ENCODE measurements around the gene KRT86. TPM values are rescaled to one million over a fixed set of nuclear protein-coding genes. Genes with fewer than 3 reads are reported as not detected.
A peak's percentile ranks its signal among the peaks of the same experiment; 100 is the strongest.

The KRT86 gene
- total and polyA plus RNA-seq, 2 donors from 2014 or later: 1.3 TPM; not detected in 1

DNA sequence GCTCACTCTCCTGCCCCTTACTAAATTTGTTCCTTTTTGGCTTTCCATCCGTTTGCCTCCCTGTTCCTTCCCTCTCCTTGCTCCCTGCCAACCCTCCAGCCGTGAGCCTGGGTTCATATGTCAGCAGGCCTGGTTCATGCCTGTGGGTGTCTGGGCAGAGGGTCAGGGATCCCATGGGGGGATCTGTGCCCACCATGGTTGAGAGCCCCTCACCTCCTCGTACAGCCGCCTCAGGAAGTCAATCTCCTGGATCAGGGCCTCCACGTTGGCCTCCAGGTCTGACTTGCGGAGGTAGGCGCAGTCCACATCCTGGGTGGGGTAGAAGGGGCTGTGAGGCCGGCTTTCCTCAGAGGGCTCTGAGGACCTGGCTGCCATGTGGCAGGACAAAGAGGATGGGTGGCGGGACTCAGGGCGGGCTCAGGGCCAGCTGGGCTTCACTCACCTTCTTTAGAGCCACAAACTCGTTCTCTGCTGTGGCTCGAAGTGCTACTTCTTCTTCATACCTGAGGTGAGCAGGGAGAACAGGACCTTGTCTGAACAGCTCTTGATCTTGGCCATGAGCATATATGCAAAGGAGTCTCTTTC, 43.1 kb downstream of the KRT86 start:
- no peak overlapping the region for H3K9ac ChIP-seq (ENCODE audit: low read length in 3 of 3)
- TF ChIP-seq, protein P1, sequence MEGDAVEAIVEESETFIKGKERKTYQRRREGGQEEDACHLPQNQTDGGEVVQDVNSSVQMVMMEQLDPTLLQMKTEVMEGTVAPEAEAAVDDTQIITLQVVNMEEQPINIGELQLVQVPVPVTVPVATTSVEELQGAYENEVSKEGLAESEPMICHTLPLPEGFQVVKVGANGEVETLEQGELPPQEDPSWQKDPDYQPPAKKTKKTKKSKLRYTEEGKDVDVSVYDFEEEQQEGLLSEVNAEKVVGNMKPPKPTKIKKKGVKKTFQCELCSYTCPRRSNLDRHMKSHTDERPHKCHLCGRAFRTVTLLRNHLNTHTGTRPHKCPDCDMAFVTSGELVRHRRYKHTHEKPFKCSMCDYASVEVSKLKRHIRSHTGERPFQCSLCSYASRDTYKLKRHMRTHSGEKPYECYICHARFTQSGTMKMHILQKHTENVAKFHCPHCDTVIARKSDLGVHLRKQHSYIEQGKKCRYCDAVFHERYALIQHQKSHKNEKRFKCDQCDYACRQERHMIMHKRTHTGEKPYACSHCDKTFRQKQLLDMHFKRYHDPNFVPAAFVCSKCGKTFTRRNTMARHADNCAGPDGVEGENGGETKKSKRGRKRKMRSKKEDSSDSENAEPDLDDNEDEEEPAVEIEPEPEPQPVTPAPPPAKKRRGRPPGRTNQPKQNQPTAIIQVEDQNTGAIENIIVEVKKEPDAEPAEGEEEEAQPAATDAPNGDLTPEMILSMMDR (IDR thresholded peaks at IDR 0.05; ENCODE audit: borderline replicate concordance, extremely low read depth, insufficient read depth): no peak
- no peaks in the 10 kb centered on the region for H3K27me3 ChIP-seq (ENCODE audit: control insufficient read depth, insufficient read depth, low read length)
- no peaks in the 10 kb centered on the region for H3K36me3 ChIP-seq (ENCODE audit: control insufficient read depth in 2 of 3, insufficient read depth in 3 of 3, low read length in 3 of 3)
- no peak overlapping the region for H3K27ac ChIP-seq (ENCODE audit: low read depth in 2 of 2, low read length in 2 of 2)
- FAIRE-seq (no peak), DNase-seq (peak in 1 of 5 donors; percentile 25)
- no peaks in the 10 kb centered on the region for H3K9me3 ChIP-seq (ENCODE audit: control insufficient read depth in 2 of 3, insufficient read depth in 1 of 3, low read length in 3 of 3)
- H3K4me3 ChIP-seq (ENCODE audit: low read length in 3 of 3): no peak overlapping the region
- no peaks in the 10 kb centered on the region for H3K4me1 ChIP-seq (ENCODE audit: control insufficient read depth in 2 of 3, insufficient read depth in 2 of 3, low read depth in 1 of 3, low read length in 3 of 3)
- intact Hi-C loops (cut with DNase I): no loop called here

DNA sequence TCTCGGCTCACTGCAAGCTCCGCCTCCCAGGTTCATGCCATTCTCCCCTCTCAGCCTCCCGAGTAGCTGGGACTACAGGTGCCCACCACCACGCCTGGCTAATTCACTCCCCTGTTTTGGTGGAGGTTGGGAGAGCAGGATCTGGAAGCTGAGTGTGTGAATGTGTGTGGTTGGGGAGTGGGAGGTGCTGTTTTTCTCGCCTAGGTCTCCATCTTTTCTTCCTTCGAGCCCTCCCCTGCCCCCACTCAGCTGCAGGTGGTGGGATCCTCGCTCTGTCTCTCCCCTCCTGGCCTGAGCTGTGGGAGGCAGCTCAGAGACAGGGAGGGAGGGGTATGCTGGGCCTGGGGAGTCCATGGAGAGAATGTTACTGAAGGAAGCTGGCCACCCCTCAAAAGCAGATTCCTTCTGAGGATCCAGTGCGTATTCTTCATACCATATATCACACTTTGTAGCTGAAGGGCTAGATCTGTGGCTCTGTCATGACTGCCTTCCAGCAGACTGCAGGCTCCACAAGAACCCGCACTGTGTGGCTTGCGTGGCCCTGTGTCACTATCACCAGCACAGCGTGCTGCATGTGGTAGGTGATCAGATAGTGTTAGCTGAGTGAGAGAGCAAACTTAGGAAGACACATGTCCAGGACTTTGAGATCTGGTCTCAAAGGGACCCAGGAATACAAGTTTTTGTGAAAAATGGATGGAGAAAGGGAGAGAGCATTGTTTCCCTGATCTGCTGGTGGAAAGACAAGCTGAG, 44.0 kb downstream of the KRT86 start:
- Histone ChIP-seq H3K4me3 (ENCODE audit: low read length in 3 of 3) (no peak overlapping the region), H3K9ac (ENCODE audit: low read length in 3 of 3) (no peak overlapping the region), H3K27me3 (ENCODE audit: control insufficient read depth, insufficient read depth, low read length) (no peaks in the 10 kb centered on the region), H3K4me1 (ENCODE audit: control insufficient read depth in 2 of 3, insufficient read depth in 2 of 3, low read depth in 1 of 3, low read length in 3 of 3) (no peaks in the 10 kb centered on the region), H3K9me3 (ENCODE audit: control insufficient read depth in 2 of 3, insufficient read depth in 1 of 3, low read length in 3 of 3) (no peaks in the 10 kb centered on the region), H3K36me3 (ENCODE audit: control insufficient read depth in 2 of 3, insufficient read depth in 3 of 3, low read length in 3 of 3) (no peaks in the 10 kb centered on the region), H3K27ac (ENCODE audit: low read depth in 2 of 2, low read length in 2 of 2) (no peak overlapping the region)
- DNase-seq (peak in 2 of 5 donors; percentile 7 to 16), FAIRE-seq (no peak)
- intact Hi-C loops (cut with DNase I): no loop called here
- TF ChIP-seq, protein P1 (IDR thresholded peaks at IDR 0.05; ENCODE audit: borderline replicate concordance, extremely low read depth, insufficient read depth): no peak

DNA sequence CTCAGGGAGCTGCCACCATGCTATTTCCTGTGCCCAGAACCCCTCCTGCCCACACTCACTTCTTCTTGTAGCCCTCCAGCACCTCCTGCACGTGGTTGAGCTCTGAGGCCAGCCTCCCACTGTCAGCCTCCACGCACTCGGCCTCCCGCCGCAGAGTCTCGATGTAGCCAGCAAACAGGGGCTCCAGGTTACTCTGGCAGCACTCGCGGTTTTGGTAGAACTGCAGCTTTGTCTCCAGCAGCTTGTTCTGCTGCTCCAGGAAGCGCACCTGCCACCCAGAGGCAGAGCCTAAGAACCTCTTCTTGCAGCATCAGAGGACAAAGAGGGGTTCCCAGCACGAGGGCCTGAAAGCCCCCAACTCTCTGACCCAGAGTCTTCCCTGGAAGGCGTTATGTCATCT, 44.7 kb downstream of the KRT86 start:
- FAIRE-seq: no peak
- intact Hi-C loops (cut with DNase I): no loop called here
- no peak overlapping the region for H3K27ac ChIP-seq (ENCODE audit: low read depth in 2 of 2, low read length in 2 of 2)

More for the DNA sequence above, 44.7 kb downstream of the KRT86 start:
- no peak overlapping the region for H3K4me3 ChIP-seq (ENCODE audit: low read length in 3 of 3)
- H3K9me3 ChIP-seq (ENCODE audit: control insufficient read depth in 2 of 3, insufficient read depth in 1 of 3, low read length in 3 of 3): no peaks in the 10 kb centered on the region
- DNase-seq: peak in 3 of 5 donors; percentile 7 to 45 (median 8)
- TF ChIP-seq, protein P1 (IDR thresholded peaks at IDR 0.05; ENCODE audit: borderline replicate concordance, extremely low read depth, insufficient read depth): no peak
- no peaks in the 10 kb centered on the region for H3K4me1 ChIP-seq (ENCODE audit: control insufficient read depth in 2 of 3, insufficient read depth in 2 of 3, low read depth in 1 of 3, low read length in 3 of 3)
- H3K36me3 ChIP-seq (ENCODE audit: control insufficient read depth in 2 of 3, insufficient read depth in 3 of 3, low read length in 3 of 3): no peaks in the 10 kb centered on the region
- no peak overlapping the region for H3K9ac ChIP-seq (ENCODE audit: low read length in 3 of 3)
- no peaks in the 10 kb centered on the region for H3K27me3 ChIP-seq (ENCODE audit: control insufficient read depth, insufficient read depth, low read length)

All from kidney (tissue), 14 donors.